ENCODE data around the gene RARA.

The RARA gene

DNA sequence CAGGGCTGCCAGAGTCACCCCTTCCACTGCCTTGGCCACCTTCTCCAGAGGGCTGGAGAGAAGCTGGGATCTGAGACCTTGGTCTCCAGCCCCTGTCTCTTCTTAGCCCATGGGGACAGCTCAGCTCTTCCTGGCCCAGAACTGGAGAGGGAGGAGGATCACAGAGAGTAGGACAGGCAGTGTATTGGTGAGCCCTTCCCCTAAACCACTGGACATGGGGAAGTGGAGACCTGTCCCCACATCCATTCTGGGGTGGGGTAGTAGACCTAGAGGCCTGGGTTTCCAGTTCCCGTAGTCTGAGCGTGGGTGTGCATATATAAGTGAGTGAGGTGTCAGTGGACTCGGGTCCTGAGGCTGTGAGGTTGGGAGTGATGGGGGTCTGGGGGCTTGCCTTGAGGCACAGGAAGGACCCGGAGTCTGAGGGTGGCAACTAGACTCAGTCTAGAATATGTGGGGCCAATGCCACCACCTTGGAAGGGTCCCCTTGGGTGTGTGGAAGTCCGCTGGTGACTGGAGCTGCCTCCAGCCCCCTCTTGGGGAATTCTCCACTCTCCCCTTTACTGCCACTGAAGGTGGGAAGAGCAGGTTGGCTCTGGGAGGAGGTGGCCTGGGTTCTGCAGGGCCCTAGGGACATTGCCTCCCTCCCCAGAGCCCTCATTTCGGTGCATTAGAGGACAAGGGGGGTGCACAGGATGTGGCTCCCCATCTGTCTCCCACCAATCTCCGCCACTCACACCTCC lies 35.6 kb downstream of the RARA start:
- WGBS: 64% methylated on average over 4 of the region's 7 CpGs
- H3K79me1 ChIP-seq (replicated peaks; ENCODE audit: low read length, poor library complexity, severe bottlenecking): peaks cover 44% of the 10 kb centered on the region

DNA sequence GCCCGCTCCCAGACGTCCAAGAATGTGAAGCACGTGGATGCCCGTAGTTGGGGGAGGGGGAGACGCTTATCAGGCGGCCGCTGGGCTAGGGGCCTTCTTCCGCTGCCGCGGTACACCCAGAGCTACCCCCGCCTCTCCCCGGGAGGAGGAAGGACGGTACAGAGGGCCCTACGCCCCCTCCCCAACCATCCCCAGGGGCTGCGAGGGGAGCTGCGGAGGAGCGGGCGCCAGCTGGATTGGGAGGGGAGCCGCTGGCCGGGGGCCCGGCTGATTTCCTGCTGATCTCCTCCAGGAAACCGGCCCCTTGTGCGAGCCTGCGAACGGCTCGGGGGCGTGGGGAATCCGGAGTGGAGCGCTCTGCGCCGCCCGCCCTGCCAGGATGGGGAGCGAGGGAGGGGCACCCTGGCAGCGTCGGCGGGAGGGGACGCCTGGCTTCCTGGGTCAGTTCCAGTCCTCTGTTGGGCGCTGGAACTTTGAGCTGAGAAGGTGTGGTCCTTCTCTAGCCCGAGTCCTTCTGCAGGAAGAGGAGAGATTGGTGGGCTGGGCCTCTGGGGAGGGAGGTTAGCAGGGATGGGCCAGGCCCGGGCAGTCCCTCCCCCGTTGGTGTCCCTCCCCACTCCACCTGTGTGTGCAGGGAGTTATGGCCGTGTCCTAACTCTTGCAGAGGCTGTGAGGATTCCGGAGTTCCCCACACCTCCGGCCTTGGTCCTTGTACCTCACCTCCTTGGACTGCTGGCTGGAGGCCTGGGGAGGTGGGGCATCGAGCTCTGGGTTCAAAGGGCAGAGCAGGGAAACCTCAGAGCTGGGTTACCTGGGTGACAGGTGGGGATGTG lies 36.4 kb downstream of the RARA start:
- Histone ChIP-seq H2BK120ac (ENCODE audit: low read depth, low read length) (peak overlapping the region; percentile 86), H3K4me2 (ENCODE audit: low read length, poor library complexity, severe bottlenecking) (peak overlapping the region; percentile 82), H2AFZ (ENCODE audit: low read depth, low read length) (no peak overlapping the region), H2BK15ac (ENCODE audit: low read depth, poor library complexity, severe bottlenecking) (peak overlapping the region; percentile 94), H4K91ac (ENCODE audit: low read length) (peak overlapping the region; percentile 94), H3K27ac (ENCODE audit: low read length, poor library complexity, severe bottlenecking) (peak overlapping the region; percentile 64), H3K18ac (ENCODE audit: low read depth in 1 of 2, low read length in 2 of 2) (peak overlapping the region; percentile 85 to 87), H3K36me3 (ENCODE audit: control insufficient read depth in 1 of 2, insufficient read depth in 2 of 2, low read depth in 1 of 2, low read length in 2 of 2) (peaks cover 21 to 35% of the 10 kb centered on the region in 2 experiments), H3K4ac (ENCODE audit: low read depth in 1 of 2, low read length in 2 of 2) (peak overlapping the region; percentile 10 to 76), H3K4me3 (ENCODE audit: insufficient read depth in 1 of 2, low read depth in 1 of 2, low read length in 2 of 2) (peak overlapping the region; percentile 58 to 90), H2BK5ac (ENCODE audit: low read depth, low read length, poor library complexity, severe bottlenecking) (peak overlapping the region; percentile 47), H3K79me1 (replicated peaks; ENCODE audit: low read length, poor library complexity, severe bottlenecking) (peaks cover 45% of the 10 kb centered on the region), H4K8ac (ENCODE audit: low read length) (peak overlapping the region; percentile 87), H3K9me3 (ENCODE audit: control insufficient read depth, low read length) (no peaks in the 10 kb centered on the region), H3K9ac (ENCODE audit: low read length) (peak overlapping the region; percentile 93), H3K23ac (ENCODE audit: low read length in 2 of 2) (peak overlapping the region in 1 of 2 experiments; percentile 47), H3K4me1 (ENCODE audit: control insufficient read depth, insufficient read depth, low read depth, low read length) (peaks cover 70% of the 10 kb centered on the region), H2AK5ac (ENCODE audit: low read length, severe bottlenecking) (peak overlapping the region; percentile 24), H3K14ac (ENCODE audit: low read length in 2 of 2) (no peak overlapping the region), H2BK12ac (ENCODE audit: low read length in 2 of 2) (peak overlapping the region; percentile 54 to 70), H3K27me3 (ENCODE audit: control insufficient read depth in 1 of 2, insufficient read depth in 1 of 2, low read length in 2 of 2) (no peaks in the 10 kb centered on the region)
- DNase-seq: peak; percentile 55
- WGBS: 2% methylated on average over 31 of the region's 45 CpGs

More for the DNA sequence above, 35.6 kb downstream of the RARA start:
- peak overlapping the region; percentile 82 for H3K4me2 ChIP-seq (ENCODE audit: low read length, poor library complexity, severe bottlenecking)
- no peak for DNase-seq
- H3K9ac ChIP-seq (ENCODE audit: low read length): peak overlapping the region; percentile 93
- no peaks in the 10 kb centered on the region for H3K27me3 ChIP-seq (ENCODE audit: control insufficient read depth in 1 of 2, insufficient read depth in 1 of 2, low read length in 2 of 2)
- peak overlapping the region; percentile 85 to 87 for H3K18ac ChIP-seq (ENCODE audit: low read depth in 1 of 2, low read length in 2 of 2)
- H3K27ac ChIP-seq (ENCODE audit: low read length, poor library complexity, severe bottlenecking): peak overlapping the region; percentile 58
- H3K4me3 ChIP-seq (ENCODE audit: insufficient read depth in 1 of 2, low read depth in 1 of 2, low read length in 2 of 2): peak overlapping the region in 1 of 2 experiments; percentile 90
- peak overlapping the region; percentile 67 to 76 for H3K4ac ChIP-seq (ENCODE audit: low read depth in 1 of 2, low read length in 2 of 2)
- peak overlapping the region; percentile 40 for H2BK5ac ChIP-seq (ENCODE audit: low read depth, low read length, poor library complexity, severe bottlenecking)
- peak overlapping the region; percentile 46 for H4K8ac ChIP-seq (ENCODE audit: low read length)
- peak overlapping the region; percentile 84 for H2AK5ac ChIP-seq (ENCODE audit: low read length, severe bottlenecking)
- H4K91ac ChIP-seq (ENCODE audit: low read length): peak overlapping the region; percentile 94
- peak overlapping the region; percentile 38 to 70 for H2BK12ac ChIP-seq (ENCODE audit: low read length in 2 of 2)
- peaks cover 22 to 30% of the 10 kb centered on the region in 2 experiments for H3K36me3 ChIP-seq (ENCODE audit: control insufficient read depth in 1 of 2, insufficient read depth in 2 of 2, low read depth in 1 of 2, low read length in 2 of 2)
- H3K23ac ChIP-seq (ENCODE audit: low read length in 2 of 2): peak overlapping the region in 1 of 2 experiments; percentile 47
- no peak overlapping the region for H2BK120ac ChIP-seq (ENCODE audit: low read depth, low read length)
- H3K9me3 ChIP-seq (ENCODE audit: control insufficient read depth, low read length): no peaks in the 10 kb centered on the region
- peak overlapping the region; percentile 94 for H2BK15ac ChIP-seq (ENCODE audit: low read depth, poor library complexity, severe bottlenecking)
- no peak overlapping the region for H2AFZ ChIP-seq (ENCODE audit: low read depth, low read length)
- H3K14ac ChIP-seq (ENCODE audit: low read length in 2 of 2): peak overlapping the region in 1 of 2 experiments; percentile 85
- peaks cover 65% of the 10 kb centered on the region for H3K4me1 ChIP-seq (ENCODE audit: control insufficient read depth, insufficient read depth, low read depth, low read length)

DNA sequence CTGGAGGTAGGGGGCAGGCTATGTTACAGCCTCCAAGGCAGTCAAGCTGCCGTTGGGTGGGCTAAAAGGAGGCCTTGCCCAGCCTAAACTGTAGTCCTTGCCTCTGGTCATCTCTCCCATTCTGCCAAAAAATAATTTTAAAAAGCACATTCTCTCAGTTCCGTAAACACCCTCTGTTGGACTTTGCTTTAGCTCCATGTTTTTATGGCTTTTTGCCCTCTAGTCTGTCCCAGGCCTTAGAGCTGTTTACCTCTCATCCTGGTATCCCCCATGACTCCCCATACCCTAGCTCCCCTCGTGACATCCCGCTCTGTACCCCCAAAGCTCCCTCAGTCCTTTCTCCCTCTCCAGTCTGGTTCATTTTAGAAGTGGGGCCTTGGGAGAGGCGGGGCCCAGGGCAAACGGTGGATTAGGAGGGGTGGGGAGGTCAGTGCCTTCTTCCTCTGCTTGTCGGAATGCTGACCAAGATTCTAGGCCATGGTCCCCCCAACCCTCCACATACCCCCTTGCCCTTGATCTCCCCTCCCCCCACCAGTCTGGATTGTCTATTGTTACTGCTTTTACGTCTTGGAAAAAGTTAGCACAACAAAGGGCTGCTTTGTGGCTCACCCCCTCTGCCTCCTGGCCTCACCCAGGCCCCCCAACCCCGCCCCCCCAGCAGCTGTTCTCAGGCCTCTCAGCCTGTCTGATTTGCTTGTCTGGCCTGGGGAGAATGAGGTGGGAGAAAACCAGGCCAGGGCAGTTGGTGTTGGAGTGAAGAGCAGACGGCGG lies 37.2 kb downstream of the RARA start:
- H3K9ac ChIP-seq (ENCODE audit: low read length): peak overlapping the region; percentile 93
- H3K4me2 ChIP-seq (ENCODE audit: low read length, poor library complexity, severe bottlenecking): peak overlapping the region; percentile 82
- H3K27me3 ChIP-seq (ENCODE audit: control insufficient read depth in 1 of 2, insufficient read depth in 1 of 2, low read length in 2 of 2): no peaks in the 10 kb centered on the region
- H2BK120ac ChIP-seq (ENCODE audit: low read depth, low read length): peak overlapping the region; percentile 15
- H2AK5ac ChIP-seq (ENCODE audit: low read length, severe bottlenecking): peak overlapping the region; percentile 46
- H3K18ac ChIP-seq (ENCODE audit: low read depth in 1 of 2, low read length in 2 of 2): peak overlapping the region; percentile 41 to 63
- H3K4me1 ChIP-seq (ENCODE audit: control insufficient read depth, insufficient read depth, low read depth, low read length): peaks cover 67% of the 10 kb centered on the region
- H3K79me1 ChIP-seq (replicated peaks; ENCODE audit: low read length, poor library complexity, severe bottlenecking): peaks cover 49% of the 10 kb centered on the region
- peak overlapping the region in 1 of 2 experiments; percentile 68 for H3K14ac ChIP-seq (ENCODE audit: low read length in 2 of 2)
- peak overlapping the region; percentile 94 for H2BK15ac ChIP-seq (ENCODE audit: low read depth, poor library complexity, severe bottlenecking)
- peak overlapping the region; percentile 28 for H3K27ac ChIP-seq (ENCODE audit: low read length, poor library complexity, severe bottlenecking)
- DNase-seq: no peak
- H3K36me3 ChIP-seq (ENCODE audit: control insufficient read depth in 1 of 2, insufficient read depth in 2 of 2, low read depth in 1 of 2, low read length in 2 of 2): peaks cover 18 to 42% of the 10 kb centered on the region in 2 experiments
- H3K4ac ChIP-seq (ENCODE audit: low read depth in 1 of 2, low read length in 2 of 2): peak overlapping the region; percentile 35 to 56
- H3K9me3 ChIP-seq (ENCODE audit: control insufficient read depth, low read length): no peaks in the 10 kb centered on the region
- H4K91ac ChIP-seq (ENCODE audit: low read length): peak overlapping the region; percentile 94
- H2AFZ ChIP-seq (ENCODE audit: low read depth, low read length): no peak overlapping the region
- no peak overlapping the region for H2BK5ac ChIP-seq (ENCODE audit: low read depth, low read length, poor library complexity, severe bottlenecking)
- WGBS: 52% methylated on average over 6 of the region's 11 CpGs
- peak overlapping the region; percentile 54 to 81 for H2BK12ac ChIP-seq (ENCODE audit: low read length in 2 of 2)
- H4K8ac ChIP-seq (ENCODE audit: low read length): no peak overlapping the region
- H3K23ac ChIP-seq (ENCODE audit: low read length in 2 of 2): peak overlapping the region in 1 of 2 experiments; percentile 18
- H3K4me3 ChIP-seq (ENCODE audit: insufficient read depth in 1 of 2, low read depth in 1 of 2, low read length in 2 of 2): peak overlapping the region in 1 of 2 experiments; percentile 90
